Measurements from ENCODE around the gene VPS33B.
"Not testable (repeated sequence)": the region's sequence is repeated elsewhere in the genome, so short reads cannot be mapped to it uniquely, and the experiment has no call there.

Gene VPS33B

DNA sequence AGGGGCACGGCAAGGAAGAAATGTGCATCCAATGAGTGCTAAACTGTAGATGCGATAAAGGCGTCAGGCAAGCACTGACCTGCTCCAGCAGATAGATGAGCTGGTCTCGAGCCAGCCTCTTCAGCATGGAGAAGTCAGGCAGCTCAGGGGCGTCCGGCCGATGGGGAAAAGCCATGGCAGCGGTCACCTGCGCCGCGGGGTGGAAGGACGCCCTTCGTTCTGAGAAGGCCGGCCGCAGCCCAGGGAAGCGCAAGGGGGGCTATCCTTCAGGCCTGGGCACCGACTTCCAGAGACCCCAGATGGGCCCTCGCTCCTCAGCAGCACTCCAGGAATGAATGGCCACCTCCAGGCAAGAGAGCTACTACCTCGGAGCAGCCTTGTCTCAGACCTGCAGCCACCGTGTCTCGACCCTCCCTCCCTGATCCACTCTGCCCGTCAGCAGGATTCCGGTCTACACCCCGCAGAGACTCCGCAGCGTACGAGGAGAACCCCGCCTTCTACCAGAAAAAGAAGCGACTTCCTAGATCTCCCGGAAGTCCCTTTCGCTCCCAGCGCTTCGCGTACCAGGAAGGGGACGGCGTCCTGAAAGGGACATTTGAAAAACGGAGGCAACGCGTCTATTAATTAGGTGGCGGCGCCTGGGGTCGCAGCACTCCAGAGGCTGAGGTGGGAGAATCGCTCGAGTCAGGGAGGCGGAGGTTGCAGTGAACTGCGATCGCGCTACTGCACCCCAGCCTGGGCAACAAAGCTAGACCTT, at the start of gene VPS33B:
VPS33B (minus strand) TSS at position 520 of the 757 bp plus-strand sequence; CDS start at position 175, 345 bp downstream.
- DNase-seq, result peak; percentile 70

DNA sequence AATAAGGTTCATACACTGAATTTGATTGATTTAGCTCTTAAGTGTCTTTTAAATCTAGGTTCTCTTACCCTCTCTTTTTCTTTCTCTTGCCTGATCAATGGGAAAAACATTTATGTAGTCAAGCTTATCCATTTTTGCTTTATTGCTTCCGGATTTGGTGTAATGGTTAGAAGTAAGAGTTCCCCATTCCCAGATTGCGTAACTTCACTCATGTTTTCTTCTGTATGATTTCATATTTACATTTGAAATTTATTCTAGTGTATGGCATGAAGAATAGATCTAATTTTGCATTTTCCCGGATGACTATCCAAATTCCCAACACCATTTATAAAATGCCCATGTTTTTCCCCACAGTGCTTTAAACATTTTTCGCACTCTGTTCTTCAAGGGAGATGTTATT, 49.8 kb upstream of the VPS33B start:
- DNase-seq, result no peak

DNA sequence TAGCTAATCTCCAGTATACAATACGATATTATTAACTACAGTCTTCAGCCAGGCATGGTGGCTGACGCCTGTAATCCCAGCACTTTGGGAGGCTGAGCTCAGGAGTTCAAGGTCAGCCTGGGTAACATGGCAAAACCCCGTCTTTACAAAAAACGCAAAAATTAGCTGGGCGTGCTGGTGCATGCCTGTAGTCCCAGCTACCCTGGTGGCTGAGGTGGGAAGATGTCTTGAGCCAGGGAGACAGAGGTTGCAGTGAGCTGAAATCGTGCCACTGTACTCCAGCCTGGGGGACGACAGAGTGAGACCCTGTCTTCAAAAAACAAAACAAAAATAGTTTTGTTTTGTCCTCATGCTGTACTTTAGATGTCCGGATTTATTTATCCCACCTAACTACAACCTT, 48.5 kb upstream of the VPS33B start:
- no peak for DNase-seq

DNA sequence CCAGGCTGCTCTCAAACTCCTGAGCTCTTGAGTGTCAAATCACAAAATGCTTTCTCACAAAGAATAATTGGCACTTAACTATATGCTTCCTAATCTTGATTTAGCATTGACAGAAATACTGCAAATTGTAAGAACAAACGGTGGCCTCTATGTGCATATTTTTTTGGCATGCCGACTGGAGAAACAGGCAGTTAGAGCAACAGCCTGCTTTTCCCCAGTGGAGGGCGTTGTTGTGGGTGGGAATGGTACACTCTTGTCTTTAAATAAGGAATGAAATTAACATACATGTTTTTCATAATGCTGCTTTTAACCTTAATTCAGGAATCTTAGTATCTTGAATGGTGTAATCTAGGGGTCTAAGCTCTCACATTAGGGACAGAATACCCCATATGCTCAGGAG, 46.6 kb upstream of the VPS33B start:
- DNase-seq, result no peak

DNA sequence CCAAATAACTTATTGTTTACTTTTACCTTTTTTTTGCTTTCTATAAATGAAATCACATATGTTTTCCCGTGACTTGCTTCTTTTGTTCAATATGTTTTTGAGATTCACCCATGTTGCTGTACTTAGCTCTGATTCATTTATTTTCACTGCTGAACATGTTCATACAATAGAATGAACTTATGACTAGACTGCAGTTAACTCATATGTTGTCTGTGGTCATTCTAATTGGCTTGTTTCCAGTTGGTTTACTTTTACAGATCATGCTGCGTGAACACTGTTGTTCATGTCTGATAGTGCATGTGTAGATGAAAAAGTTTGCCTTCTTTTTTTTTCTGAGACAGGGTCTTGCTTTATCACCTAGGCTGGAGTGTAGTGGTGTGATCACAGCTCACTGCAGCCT, 46.0 kb upstream of the VPS33B start:
- DNase-seq, result no peak

DNA sequence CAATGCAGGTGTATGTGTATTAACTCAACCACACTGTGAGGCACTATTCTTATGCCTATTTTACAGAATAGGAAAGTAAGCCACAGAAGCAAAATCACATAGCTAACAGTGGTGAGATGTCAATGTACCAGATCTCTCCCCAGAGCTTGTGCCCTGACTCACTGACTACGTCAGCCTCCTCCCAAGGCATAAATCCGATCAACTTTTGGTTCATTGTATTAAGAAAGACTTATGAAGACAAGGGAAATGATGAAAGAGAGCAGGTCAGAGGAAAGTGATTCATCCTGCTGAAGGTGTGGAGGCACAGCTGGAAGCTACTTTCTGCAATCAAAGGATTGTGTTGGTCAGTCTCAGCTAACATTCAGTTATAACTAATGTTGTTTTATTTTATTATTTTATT, 44.6 kb upstream of the VPS33B start:
- no peak for DNase-seq

DNA sequence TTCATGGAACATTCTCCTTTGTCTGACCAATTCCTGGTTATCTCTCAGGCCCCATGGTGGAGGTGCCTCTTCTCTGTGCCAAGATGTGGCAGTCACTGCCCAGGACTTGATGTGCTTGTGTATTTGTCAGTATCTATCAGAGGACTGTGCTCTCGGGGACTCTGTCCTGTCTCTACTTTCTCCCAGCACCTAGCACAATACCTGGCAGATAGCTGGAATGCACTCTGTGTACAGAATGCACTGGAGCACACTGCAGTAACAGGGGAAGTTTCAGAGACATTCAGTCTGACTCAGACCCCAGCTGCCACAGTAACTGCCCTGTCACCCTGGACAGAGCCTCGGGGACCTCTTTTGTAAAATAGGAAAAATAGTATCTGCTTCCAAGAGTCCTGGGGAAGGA, 43.1 kb upstream of the VPS33B start:
- no peak for DNase-seq

DNA sequence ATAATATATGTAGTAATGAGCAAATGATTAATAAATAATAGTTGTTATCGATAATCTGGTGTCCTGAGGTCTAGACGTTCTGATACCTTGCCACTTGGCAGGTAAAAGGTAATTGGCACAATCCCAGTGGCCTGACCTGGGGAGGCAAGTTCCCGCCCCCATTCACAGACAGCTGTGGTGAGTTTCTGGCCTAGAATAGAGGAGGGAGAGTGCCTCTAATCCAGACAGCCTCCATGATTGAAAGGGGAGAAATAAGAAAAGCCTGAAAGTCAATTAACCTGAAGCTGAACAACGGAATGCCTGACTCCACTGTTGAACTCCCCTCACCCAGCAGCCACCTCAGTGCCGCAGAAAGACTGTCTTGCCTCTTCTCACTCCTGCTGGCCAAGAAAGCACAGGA, 39.6 kb upstream of the VPS33B start:
- DNase-seq, result no peak

DNA sequence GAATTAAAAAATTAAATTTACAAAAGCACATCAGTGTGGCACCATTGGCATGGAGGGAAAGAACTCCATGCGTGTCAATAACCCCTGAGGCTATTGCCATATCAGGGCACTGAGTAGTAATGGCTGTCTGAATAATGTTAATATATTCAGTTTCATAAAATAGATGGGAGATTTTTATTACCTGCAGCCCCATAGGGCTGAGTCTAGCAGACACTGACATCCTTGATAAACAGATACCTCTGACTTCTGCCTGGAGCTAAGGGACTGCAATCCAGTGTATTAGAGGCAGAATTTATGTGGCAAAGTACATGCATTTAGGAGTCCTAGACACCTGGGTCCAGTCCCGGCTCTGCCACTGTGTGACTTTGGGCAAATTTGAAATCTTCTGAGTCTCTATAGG, 38.8 kb upstream of the VPS33B start:
- DNase-seq, result no peak

DNA sequence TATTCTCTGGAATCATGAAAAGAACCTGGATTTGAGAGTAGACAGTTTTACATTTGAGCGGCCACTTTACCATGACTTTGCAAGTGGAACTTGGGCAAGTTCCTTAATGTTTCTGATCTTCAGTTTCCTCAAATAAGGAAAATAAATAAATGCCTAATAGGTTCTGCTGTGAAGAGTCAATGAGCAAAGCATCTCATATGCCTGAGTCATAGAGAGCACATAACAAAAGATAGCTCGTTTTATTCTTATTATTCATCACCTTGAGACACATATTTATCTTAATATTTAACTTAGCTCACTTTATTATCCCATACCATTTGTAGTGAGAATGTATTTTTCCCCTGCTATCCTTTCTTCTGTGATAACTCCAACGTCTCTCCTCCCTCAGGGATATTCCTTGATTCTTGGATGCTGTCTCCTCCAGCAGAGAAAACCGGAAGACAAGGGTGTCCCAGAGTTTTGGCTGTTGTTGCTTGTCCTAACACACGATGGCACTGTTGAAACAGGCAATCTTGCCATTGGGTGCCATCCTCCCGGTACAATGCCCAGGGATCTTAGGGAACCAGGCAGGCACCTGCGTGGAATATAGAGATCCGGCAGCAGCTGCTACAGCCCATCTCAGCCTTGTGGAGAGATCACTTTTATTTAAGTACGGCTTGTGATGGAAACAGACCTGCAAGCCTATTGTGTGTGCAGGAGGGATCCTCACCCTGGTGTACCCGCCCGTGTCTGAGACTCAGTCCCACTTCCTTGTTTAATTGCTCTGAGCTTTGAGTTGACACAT, 33.3 kb upstream of the VPS33B start:
- DNase-seq, result peak; percentile 81

DNA sequence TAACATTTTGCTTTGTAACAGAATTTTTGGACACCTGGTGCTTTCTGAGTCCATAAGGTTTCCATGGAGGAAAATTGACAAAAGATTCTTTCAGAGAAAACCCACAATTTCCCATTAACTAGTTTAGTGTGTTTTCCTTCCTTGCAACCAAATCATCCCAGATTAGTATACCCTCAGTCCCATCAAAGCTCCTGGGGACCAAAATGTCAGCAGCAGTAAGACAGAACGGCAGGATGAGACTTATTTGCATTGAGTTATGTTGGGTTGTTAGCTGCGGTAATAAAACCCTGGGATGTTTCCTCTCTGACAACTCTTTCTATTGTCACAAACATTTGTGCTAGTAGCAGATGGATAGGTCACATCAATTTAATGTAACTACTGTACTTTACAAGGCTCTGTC, 32.4 kb upstream of the VPS33B start:
- no peak for DNase-seq

DNA sequence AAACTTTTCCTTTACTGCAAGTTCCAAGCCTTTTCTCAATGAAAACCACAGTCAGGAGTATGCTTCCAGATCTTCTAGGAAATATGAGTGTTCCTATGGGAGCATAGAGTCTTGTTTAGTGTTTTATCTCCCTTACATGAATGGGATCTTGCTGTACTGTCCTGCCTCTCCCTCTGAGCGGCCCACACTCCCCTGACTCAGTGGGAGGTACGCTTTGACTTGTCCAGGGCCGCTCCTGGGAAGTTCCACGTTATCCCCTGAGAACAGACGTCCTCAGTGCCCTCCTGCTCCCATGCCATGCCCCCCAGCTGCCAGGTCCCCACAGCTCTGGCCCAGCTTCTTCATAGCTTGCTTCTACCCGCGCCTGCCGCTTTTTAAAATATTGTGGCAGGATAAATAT, 28.9 kb upstream of the VPS33B start:
- DNase-seq, result no peak

DNA sequence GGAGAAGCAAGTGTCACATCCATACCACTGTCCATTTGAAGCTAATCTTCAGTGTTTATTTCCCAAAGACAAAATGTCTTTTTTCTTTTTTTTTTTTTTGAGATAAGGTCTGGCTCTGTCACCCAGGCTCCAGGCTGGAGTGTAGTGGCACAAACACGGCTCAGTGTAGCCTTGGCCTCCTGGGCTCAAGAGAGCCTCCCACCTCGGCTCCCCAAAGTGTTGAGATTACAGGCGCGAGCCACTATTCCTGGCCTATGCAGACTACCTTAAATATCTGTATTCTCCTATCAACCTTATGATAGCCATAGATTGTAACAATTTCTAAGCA, 27.7 kb upstream of the VPS33B start:
- no peak for DNase-seq

DNA sequence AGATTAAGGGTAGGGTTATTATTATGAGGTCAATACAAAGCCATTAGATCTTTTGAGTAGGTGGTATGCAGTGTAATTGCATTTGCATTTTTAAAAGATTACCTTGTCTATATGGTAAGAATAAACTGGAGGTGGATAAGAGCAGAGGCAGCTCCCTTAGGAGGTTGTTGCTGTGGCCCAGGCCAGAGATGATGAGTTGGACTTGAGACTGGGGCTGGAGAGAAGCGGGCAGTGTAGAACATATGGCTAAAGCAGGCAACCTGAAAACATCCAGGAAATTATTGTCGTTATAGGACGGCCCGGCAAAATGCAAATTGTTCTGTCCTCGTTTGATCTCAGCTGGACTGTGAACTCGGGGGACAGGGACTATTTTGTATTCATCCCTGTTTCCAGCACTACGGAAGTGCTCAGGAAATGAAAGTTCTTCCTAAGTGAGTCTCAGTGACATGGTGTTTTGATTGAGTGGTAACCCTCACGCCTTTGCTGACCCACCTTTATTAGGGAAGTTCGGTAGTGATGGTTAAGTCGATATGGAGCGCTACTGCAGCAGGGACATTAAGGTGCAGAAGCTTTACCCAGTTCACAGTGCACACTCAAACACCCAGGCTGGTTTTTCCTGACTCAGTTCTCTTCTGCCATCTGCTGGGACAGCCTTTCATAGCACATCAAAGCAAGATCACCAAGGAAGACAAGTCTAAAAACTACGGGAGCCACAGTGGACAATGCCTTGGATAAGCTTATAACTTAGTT, 27.2 kb upstream of the VPS33B start:
- DNase-seq, result peak; percentile 61

DNA sequence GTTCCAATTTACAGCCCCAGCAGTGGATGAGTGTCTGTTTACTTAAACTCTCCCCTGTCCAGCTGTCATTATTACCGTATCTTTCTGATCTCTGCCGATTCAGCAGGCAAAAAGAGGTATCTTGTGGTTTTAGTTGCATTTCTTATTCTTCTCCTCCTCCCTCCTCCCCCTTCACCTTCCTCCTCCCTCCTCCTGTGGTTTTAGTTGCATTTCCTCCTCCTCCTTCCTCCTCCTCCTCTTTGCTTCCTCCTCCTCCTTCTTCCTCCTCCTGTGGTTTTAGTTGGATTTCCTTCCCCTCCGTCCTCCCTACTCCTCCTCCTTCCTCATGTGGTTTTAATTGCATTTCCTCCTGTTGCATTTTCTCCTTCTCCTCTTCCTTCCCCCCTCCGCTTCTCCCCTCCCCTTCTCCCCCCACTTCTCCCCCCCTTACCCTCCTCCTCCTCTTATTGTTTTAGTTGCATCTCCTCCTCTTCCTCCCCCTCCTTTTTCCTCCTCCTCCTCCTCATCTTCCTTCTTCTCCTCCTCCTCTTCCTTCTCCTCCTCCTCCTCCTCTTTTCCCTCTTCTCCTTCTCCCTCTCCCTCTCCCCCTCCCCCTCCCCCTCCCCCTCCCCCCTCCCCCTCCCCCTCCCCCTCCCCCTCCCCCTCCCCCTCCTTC, 25.3 kb upstream of the VPS33B start:
- DNase-seq, result no peak

DNA sequence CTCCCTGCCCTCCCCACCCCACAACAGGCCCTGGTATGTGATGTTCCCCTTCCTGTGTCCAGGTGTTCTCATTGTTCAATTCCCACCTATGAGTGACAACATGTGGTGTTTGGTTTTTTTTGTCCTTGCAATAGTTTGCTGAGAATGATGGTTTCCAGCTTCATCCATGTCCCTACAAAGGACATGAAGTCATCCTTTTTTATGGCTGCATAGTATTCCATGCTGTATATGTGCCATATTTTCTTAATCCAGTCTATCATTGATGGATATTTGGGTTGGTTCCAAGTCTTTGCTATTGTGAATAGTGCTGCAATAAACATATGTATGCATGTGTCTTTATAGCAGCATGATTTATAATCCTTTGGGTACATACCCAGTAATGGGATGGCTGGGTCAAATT, 23.7 kb upstream of the VPS33B start:
- not testable (repeated sequence) for DNase-seq

DNA sequence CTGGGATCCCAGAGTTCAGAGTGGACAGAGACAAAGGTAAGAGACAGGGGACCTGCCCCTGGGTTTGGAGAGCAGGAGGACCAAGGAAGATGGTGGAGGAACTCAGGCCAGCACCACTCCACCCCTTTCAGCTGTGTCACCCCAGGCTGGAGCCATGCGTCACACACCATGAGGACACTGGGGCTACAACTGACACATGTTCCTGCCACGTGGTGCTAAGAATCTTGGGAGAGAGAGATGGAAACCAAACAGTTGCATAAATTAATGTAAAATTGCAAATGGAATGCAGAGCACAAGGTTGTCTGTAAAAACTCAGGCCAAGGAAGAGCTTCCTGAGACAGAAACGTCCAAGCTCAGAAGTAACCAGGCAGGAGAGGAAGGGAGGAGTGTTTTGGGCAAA, 22.7 kb upstream of the VPS33B start:
- no peak for DNase-seq

DNA sequence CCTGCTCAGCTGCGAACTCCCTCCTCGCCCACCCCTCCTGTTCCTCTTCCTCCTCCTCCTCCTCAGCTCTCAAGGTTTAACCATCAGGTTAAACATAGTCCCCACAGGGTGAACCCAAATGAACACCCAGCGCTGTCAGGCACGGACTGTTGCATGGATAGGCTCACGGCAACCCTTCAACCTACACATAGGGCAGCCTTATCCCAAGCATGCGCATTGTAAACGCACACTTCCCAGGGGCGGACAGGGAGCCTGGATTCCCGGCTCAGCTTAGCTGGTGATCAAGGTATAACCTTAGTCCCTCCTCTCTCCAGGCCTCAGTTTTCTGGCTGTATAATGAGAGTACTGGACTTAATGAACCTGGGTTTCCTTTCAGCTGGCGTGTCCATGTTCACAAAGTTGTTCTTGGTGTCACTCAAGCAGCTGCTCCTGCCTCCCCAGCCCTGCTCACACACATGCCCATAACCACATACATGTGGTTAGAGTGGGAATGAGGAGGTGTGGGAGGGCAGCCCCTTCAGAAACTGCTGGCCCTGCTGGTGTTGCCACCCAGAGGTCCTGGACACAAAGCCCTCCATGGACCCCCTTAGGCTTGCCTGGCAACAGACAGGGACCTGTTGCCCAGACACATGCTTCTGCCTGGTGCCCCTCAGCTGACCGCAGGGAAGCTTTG, 20.9 kb upstream of the VPS33B start:
- no peak for DNase-seq

DNA sequence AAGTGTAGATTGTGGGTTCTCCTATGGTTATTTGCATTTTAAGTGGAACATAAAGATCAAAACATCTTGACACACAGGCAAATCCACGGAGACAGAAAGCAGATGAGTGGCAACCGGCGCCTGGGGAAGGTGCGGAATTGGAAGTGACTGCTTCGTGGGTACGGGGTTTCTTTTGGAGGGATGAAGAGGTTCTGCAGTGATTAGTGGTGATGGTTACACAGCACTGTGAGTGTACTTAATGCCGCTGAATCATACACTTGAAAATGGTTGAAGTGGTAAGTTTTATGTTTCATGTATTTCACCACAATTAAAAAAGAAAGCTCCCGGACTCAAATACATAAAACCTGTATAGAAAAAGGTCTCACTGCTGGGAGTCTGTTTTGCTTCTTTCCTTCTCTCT, 18.5 kb upstream of the VPS33B start:
- no peak for DNase-seq

DNA sequence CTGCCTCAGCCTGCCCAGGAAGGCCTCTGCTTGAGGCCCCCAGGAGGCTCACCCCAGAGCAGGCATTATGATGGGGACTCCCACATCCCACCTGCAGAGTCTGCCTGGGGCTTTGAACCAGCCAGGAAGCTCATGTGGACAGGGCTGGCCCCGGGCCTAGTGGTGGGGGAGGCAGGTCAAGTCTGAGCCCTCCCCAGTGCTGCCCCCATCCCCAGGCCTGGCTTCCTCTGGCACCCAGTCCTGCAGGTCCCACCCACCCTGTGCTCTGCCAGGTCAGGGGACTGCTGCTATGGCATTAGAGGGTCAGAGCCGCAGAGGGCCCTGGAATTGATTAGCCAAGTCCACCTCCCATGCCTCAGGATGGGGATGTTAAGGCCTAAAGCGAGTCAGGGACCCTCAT, 17.6 kb upstream of the VPS33B start:
- no peak for DNase-seq

DNA sequence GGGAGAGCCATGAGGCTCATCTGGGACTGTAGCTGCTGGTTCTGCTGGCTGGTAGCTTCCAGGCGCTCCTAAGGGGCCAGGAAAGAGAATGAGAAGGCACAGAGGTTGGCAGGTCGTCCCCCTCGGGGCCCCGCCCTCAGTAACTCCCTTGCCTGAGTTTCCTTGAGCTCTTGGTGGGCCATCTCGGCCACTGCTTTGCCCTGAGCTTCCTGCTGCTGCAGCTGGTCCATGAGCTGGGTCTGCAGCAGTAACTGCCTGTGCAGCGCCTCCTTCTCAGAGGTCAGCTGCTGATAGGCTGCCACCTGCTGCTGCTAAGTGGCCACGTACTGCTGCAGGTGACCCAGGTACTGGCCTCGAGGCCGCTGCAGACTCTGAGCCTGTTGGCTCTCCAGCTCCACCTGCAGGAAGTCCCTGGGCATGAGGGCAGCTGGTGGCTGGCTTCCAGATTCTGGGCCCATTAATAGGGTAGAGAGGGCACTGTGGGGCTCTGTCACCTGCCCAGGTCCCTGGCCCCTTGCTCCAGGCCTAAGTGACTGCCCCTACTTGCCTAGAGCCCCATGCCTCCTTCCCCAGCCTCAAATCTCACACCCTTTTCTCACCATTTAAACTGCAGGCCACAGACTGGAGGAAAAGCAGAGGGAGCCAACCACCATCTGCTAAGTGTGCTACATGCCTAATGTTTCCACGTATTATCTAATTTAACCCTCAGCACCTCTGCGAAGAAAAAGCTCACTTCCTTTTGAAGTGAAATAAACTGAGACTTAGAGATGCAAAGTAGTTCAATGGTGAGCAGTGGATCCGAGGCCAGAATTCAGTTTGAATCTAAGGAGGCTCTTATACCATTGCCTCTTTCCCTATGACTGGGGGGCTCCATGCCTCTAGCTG, 10.8 kb upstream of the VPS33B start:
- peak; percentile 38 for DNase-seq

DNA sequence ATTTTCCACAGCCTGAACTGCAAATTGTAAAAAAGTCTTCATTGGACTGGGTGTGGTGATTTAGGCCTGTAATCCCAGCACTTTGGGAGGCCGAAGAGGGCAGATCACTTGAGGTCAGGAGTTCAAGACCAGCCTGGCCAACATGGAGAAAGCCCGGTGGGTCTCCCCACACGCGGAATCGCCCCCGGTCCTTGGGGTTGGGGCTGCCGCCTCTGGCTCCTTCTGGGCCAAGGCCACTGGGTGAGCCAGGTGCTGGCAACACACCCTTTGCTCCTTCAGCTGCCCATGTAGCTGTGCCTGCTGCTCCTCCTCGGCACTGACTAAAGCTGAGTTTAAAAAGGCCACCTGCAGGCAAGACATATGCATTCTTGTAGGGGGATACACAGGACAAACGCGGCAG, 9.4 kb upstream of the VPS33B start:
- no peak for DNase-seq
